Body of pancreas (tissue), 4 donors: ENCODE results near the gene PCSK4. TPM values are rescaled to one million over a fixed set of nuclear protein-coding genes. Genes with fewer than 3 reads are reported as not detected.

Source experiments
- ATAC-seq: fragments of 150-250 bp; one replicate; pipeline ENCODE4 v1.9.1; 2016
- DNase-seq, 4 donors: peaks; one replicate each; pipeline ENCODE4 v3.0.0-alpha.2; 2019
- H3K27ac ChIP-seq, 4 donors: fragments of 200-600 bp; sonication (generic); 1 replicate in 3 of 4; 2 replicates in 1 of 4; pipeline versions ENCODE4 v1.5.1 to v1.6.1; 2016 to 2019; ENCODE audit warnings: mild to moderate bottlenecking in 1 of 4, mixed read lengths in 1 of 4, moderate library complexity in 1 of 4
- H3K27me3 ChIP-seq, 2 donors: fragments of 200-600 bp; sonication (generic); one replicate each; pipeline ENCODE4 v1.6.0; 2016; ENCODE audit warnings: mild to moderate bottlenecking in 1 of 2
- H3K36me3 ChIP-seq, 2 donors: fragments of 200-600 bp; sonication (generic); replicated peaks in 1 of 2; 2 replicates each; pipeline ENCODE4 v1.5.1; 2016; ENCODE audit warnings: low read depth in 2 of 2; ENCODE audit not compliant: insufficient read depth in 1 of 2
- H3K4me1 ChIP-seq: fragments of 200-600 bp; sonication (generic); one replicate; pipeline ENCODE4 v1.6.0; 2016
- H3K4me3 ChIP-seq, 2 donors: fragments of 200-600 bp; sonication (generic); 1 replicate in 1 of 2; 2 replicates in 1 of 2; pipeline ENCODE4 v1.5.1; 2016 to 2019
- H3K9me3 ChIP-seq, 3 donors: fragments of 200-600 bp; sonication (generic); 1 replicate in 2 of 3; 2 replicates in 1 of 3; pipeline ENCODE4 v1.5.1; 2016
- CTCF ChIP-seq, 7 experiments: fragments of 450-650 bp in 4 of 7; fragments of 200-600 bp in 3 of 7; sonication (generic) in 3 of 7; IDR thresholded peaks; one replicate each; pipeline ENCODE4 v1.5.1; 2016 to 2019; ENCODE audit warnings: antibody characterized with exemption in 7 of 7
- POLR2A ChIP-seq, 3 donors: fragments of 450-650 bp; IDR thresholded peaks; one replicate each; pipeline ENCODE4 v1.6.1; 2016; ENCODE audit warnings: antibody characterized with exemption in 3 of 3, mild to moderate bottlenecking in 2 of 3
- WGBS, 2 donors: methylation state at CpG; one replicate each; pipeline ENCODE4 v1.1.5; 2017; 5-methylcytosine and 5-hydroxymethylcytosine counted together
- intact Hi-C: fragments of 100-400 bp; cut with DNase I; formaldehyde crosslinking; loops from one replicate; pipeline ENCODE4 v1.15.1; 2023
- total RNA-seq, 2 donors: library from RNA; depleted of rRNA; stranded (reverse); fragments of >200 nt; gene quantifications; one replicate each; pipeline ENCODE4 v1.1.0, GENCODE V29; 2016

Gene PCSK4
- total RNA-seq, 2 donors from 2014 or later: 5.2 to 10.9 TPM

GRCh38 chr19:1511318-1512317 lies 21.5 kb upstream of the PCSK4 start:
- intact Hi-C loops: loop anchor here (10.0 kb wide), 1 partner anchor 227 kb away; the partner anchor contains the start of gene EFNA2
- WGBS, 2 donors: 38 to 52% methylated on average over 7 to 21 of the region's 22 CpGs
- H3K27me3 ChIP-seq: peaks cover 0 to 21% of the 10 kb centered on the region in 2 donors
- TF ChIP-seq CTCF (IDR thresholded peaks at IDR 0.05): no peak
- no peak for TF ChIP-seq POLR2A (IDR thresholded peaks at IDR 0.05)
- no peaks in the 10 kb centered on the region for H3K36me3 ChIP-seq
- H3K4me1 ChIP-seq: peaks cover 24% of the 10 kb centered on the region
- DNase-seq: no peak
- no peak for ATAC-seq
- H3K9me3 ChIP-seq: no peaks in the 10 kb centered on the region
- no peak overlapping the region for H3K27ac ChIP-seq
- H3K4me3 ChIP-seq: no peak overlapping the region

- TF ChIP-seq POLR2A (IDR thresholded peaks at IDR 0.05) (no peak), CTCF (IDR thresholded peaks at IDR 0.05) (no peak)
- intact Hi-C loops: loop anchor here (10.0 kb wide), 1 partner anchor 226 kb away; the partner anchor contains the start of gene EFNA2
- Histone ChIP-seq H3K27ac (no peak overlapping the region), H3K4me3 (no peak overlapping the region), H3K4me1 (peaks cover 24% of the 10 kb centered on the region), H3K27me3 (peaks cover 0 to 21% of the 10 kb centered on the region in 2 donors), H3K36me3 (no peaks in the 10 kb centered on the region), H3K9me3 (no peaks in the 10 kb centered on the region)
- WGBS, 2 donors: 35 to 38% methylated on average over 7 to 8 of the region's 9 CpGs
- DNase-seq: no peak
- no peak for ATAC-seq
Observed at GRCh38 chr19:1510807-1511206, 20.7 kb upstream of the PCSK4 start.

- Histone ChIP-seq H3K4me3 (no peak overlapping the region), H3K4me1 (peaks cover 24% of the 10 kb centered on the region), H3K36me3 (no peaks in the 10 kb centered on the region), H3K27me3 (peaks cover 0 to 21% of the 10 kb centered on the region in 2 donors), H3K27ac (no peak overlapping the region), H3K9me3 (no peaks in the 10 kb centered on the region)
- WGBS, 2 donors: 48% methylated on average over 23 of the region's 25 CpGs; no CpG with 5 or more reads in 1 of the 2 donors
- intact Hi-C loops: loop anchor here (10.0 kb wide), 1 partner anchor 226 kb away; the partner anchor contains the start of gene EFNA2
- ATAC-seq (no peak), DNase-seq (no peak)
- TF ChIP-seq POLR2A (IDR thresholded peaks at IDR 0.05) (no peak), CTCF (IDR thresholded peaks at IDR 0.05) (no peak)
Observed at GRCh38 chr19:1510442-1510806, 20.3 kb upstream of the PCSK4 start.

- no peak for ATAC-seq
- DNase-seq: no peak
- H3K9me3 ChIP-seq: no peaks in the 10 kb centered on the region
- no peak for TF ChIP-seq POLR2A (IDR thresholded peaks at IDR 0.05)
- WGBS, 2 donors: 62 to 67% methylated on average over 11 of the region's 11 CpGs
- intact Hi-C loops: loop anchor here (10.0 kb wide), 1 partner anchor 225 kb away; the partner anchor contains the start of gene EFNA2
- H3K27ac ChIP-seq: no peak overlapping the region
- peaks cover 24% of the 10 kb centered on the region for H3K4me1 ChIP-seq
- H3K27me3 ChIP-seq: peaks cover 0 to 21% of the 10 kb centered on the region in 2 donors
- no peaks in the 10 kb centered on the region for H3K36me3 ChIP-seq
- H3K4me3 ChIP-seq: no peak overlapping the region
Observed at GRCh38 chr19:1509602-1510441, 19.7 kb upstream of the PCSK4 start.

GRCh38 chr19:1508507-1508856 lies 18.3 kb upstream of the PCSK4 start:
- no peaks in the 10 kb centered on the region for H3K9me3 ChIP-seq

More at GRCh38 chr19:1508507-1508856, 18.3 kb upstream of the PCSK4 start:
- DNase-seq: no peak
- peaks cover 0 to 16% of the 10 kb centered on the region in 2 donors for H3K27me3 ChIP-seq
- TF ChIP-seq POLR2A (IDR thresholded peaks at IDR 0.05) (no peak), CTCF (IDR thresholded peaks at IDR 0.05) (no peak)
- H3K27ac ChIP-seq: peak overlapping the region in 1 of 4 donors; percentile 81
- H3K4me1 ChIP-seq: peaks cover 29% of the 10 kb centered on the region
- WGBS, 2 donors: 30 to 66% methylated on average over 7 to 12 of the region's 12 CpGs
- no peak for ATAC-seq
- no peak overlapping the region for H3K4me3 ChIP-seq
- intact Hi-C loops: no loop called here
- no peaks in the 10 kb centered on the region for H3K36me3 ChIP-seq
